GM19463 (cell line): ENCODE results near the gene PLEKHB2.
"Not testable (repeated sequence)": the region's sequence is repeated elsewhere in the genome, so short reads cannot be mapped to it uniquely, and the experiment has no call there.

Source experiments
- ATAC-seq: cut with Tn5 transposase; IDR thresholded peaks from one replicate; pipeline ENCODE4 v1.9.1; 2021; ENCODE audit warnings: mild to moderate bottlenecking, moderate library complexity; ENCODE audit not compliant: unreplicated experiment

The PLEKHB2 gene

GRCh38 chr2:131105156-131105949, at the start of gene PLEKHB2:
Gene PLEKHB2 (plus strand): TSS chr2:131105336. CDS start chr2:131120942, 15,606 bp downstream.
- peak; percentile 75 for ATAC-seq

GRCh38 chr2:131056204-131056931, 48.8 kb upstream of the PLEKHB2 start:
- ATAC-seq: no peak

- no peak for ATAC-seq
Measured at GRCh38 chr2:131056932-131057287, 48.2 kb upstream of the PLEKHB2 start.

- no peak for ATAC-seq
Measured at GRCh38 chr2:131058214-131058843, 46.8 kb upstream of the PLEKHB2 start.

- no peak for ATAC-seq
Measured at GRCh38 chr2:131058920-131059319, 46.2 kb upstream of the PLEKHB2 start.

- no peak for ATAC-seq
Measured at GRCh38 chr2:131063501-131064283, 41.4 kb upstream of the PLEKHB2 start.

- ATAC-seq: no peak
Measured at GRCh38 chr2:131064589-131065512, 40.3 kb upstream of the PLEKHB2 start.

GRCh38 chr2:131067465-131068125, 37.5 kb upstream of the PLEKHB2 start:
- no peak for ATAC-seq

- ATAC-seq: not testable (repeated sequence)
Measured at GRCh38 chr2:131068172-131068571, 37.0 kb upstream of the PLEKHB2 start.

GRCh38 chr2:131075578-131075977, 29.6 kb upstream of the PLEKHB2 start:
- not testable (repeated sequence) for ATAC-seq

GRCh38 chr2:131076707-131077106, 28.4 kb upstream of the PLEKHB2 start:
- ATAC-seq: no peak

GRCh38 chr2:131077182-131077846, 27.8 kb upstream of the PLEKHB2 start:
- no peak for ATAC-seq

GRCh38 chr2:131077966-131078365, 27.2 kb upstream of the PLEKHB2 start:
- ATAC-seq: no peak

GRCh38 chr2:131079931-131080330, 25.2 kb upstream of the PLEKHB2 start:
- not testable (repeated sequence) for ATAC-seq

- ATAC-seq: no peak
Measured at GRCh38 chr2:131081190-131081589, 23.9 kb upstream of the PLEKHB2 start.

GRCh38 chr2:131085646-131086045, 19.5 kb upstream of the PLEKHB2 start:
- ATAC-seq: no peak

GRCh38 chr2:131092458-131093005, 12.6 kb upstream of the PLEKHB2 start:
- no peak for ATAC-seq

- peak; percentile 80 for ATAC-seq
Measured at GRCh38 chr2:131093006-131093695, 12.0 kb upstream of the PLEKHB2 start, which contains the start of gene FAM168B. Gene FAM168B (minus strand): TSS chr2:131093460. CDS start chr2:131082646, 10,814 bp downstream.
